Measurements from ENCODE around the gene EMD. TPM values are rescaled to one million over a fixed set of nuclear protein-coding genes. Genes with fewer than 3 reads are reported as not detected.
"Not testable (repeated sequence)": the region's sequence is repeated elsewhere in the genome, so short reads cannot be mapped to it uniquely, and the experiment has no call there.

The EMD gene
- total and polyA plus RNA-seq, 4 donors, result 14.1 to 88.1 (median 52.0) TPM

GRCh38 chrX:154388649-154389048, 9.6 kb downstream of the EMD start:
- no CpG with 5 or more reads among the region's 16 CpGs for WGBS (ENCODE audit: insufficient coverage)
- not testable (repeated sequence) for H3K27ac ChIP-seq (ENCODE audit: low read depth, low read length); DNase-seq (ENCODE audit: low read depth in 4 of 6, low spot score in 6 of 6); H3K4me1 ChIP-seq (ENCODE audit: control insufficient read depth, insufficient read depth, low read length); H3K36me3 ChIP-seq (ENCODE audit: control insufficient read depth, insufficient read depth, low read length); H3K9me3 ChIP-seq (ENCODE audit: control insufficient read depth, insufficient read depth, low read length); H3K4me3 ChIP-seq (ENCODE audit: low read depth, low read length); H3K27me3 ChIP-seq (ENCODE audit: control insufficient read depth, insufficient read depth, low read length)

- H3K27me3 ChIP-seq (ENCODE audit: control insufficient read depth, insufficient read depth, low read length); H3K36me3 ChIP-seq (ENCODE audit: control insufficient read depth, insufficient read depth, low read length); H3K4me1 ChIP-seq (ENCODE audit: control insufficient read depth, insufficient read depth, low read length); H3K4me3 ChIP-seq (ENCODE audit: low read depth, low read length); DNase-seq (ENCODE audit: low read depth in 4 of 6, low spot score in 6 of 6); H3K9me3 ChIP-seq (ENCODE audit: control insufficient read depth, insufficient read depth, low read length); H3K27ac ChIP-seq (ENCODE audit: low read depth, low read length): not testable (repeated sequence)
- WGBS (ENCODE audit: insufficient coverage), result no CpG with 5 or more reads among the region's 121 CpGs
These were observed 11.0 kb downstream of the EMD start for GRCh38 chrX:154389812-154390747.

- H3K27ac ChIP-seq (ENCODE audit: low read depth, low read length); DNase-seq (ENCODE audit: low read depth in 4 of 6, low spot score in 6 of 6); H3K27me3 ChIP-seq (ENCODE audit: control insufficient read depth, insufficient read depth, low read length); H3K9me3 ChIP-seq (ENCODE audit: control insufficient read depth, insufficient read depth, low read length); H3K4me3 ChIP-seq (ENCODE audit: low read depth, low read length): not testable (repeated sequence)
- Histone ChIP-seq H3K36me3 (ENCODE audit: control insufficient read depth, insufficient read depth, low read length) (peaks cover 15% of the 10 kb centered on the region), H3K4me1 (ENCODE audit: control insufficient read depth, insufficient read depth, low read length) (peaks cover 24% of the 10 kb centered on the region)
- 90% methylated on average over 12 of the region's 17 CpGs for WGBS (ENCODE audit: insufficient coverage)
These were observed 17.3 kb downstream of the EMD start for GRCh38 chrX:154396363-154396762.

GRCh38 chrX:154396973-154397887, 18.1 kb downstream of the EMD start:
- peaks cover 24% of the 10 kb centered on the region for H3K4me1 ChIP-seq (ENCODE audit: control insufficient read depth, insufficient read depth, low read length)
- H3K4me3 ChIP-seq (ENCODE audit: low read depth, low read length), result peak overlapping the region; percentile 96
- H3K36me3 ChIP-seq (ENCODE audit: control insufficient read depth, insufficient read depth, low read length), result peaks cover 16% of the 10 kb centered on the region
- no peaks in the 10 kb centered on the region for H3K27me3 ChIP-seq (ENCODE audit: control insufficient read depth, insufficient read depth, low read length)
- WGBS (ENCODE audit: insufficient coverage), result 36% methylated on average over 51 of the region's 53 CpGs
- peak in 2 of 6 donors; percentile 72 to 77 for DNase-seq (ENCODE audit: low read depth in 4 of 6, low spot score in 6 of 6)
- H3K27ac ChIP-seq (ENCODE audit: low read depth, low read length), result peak overlapping the region; percentile 98
- no peaks in the 10 kb centered on the region for H3K9me3 ChIP-seq (ENCODE audit: control insufficient read depth, insufficient read depth, low read length)

- Histone ChIP-seq H3K4me1 (ENCODE audit: control insufficient read depth, insufficient read depth, low read length) (peaks cover 24% of the 10 kb centered on the region), H3K27me3 (ENCODE audit: control insufficient read depth, insufficient read depth, low read length) (no peaks in the 10 kb centered on the region), H3K27ac (ENCODE audit: low read depth, low read length) (peak within 1 kb of the TSS; percentile 98), H3K36me3 (ENCODE audit: control insufficient read depth, insufficient read depth, low read length) (peaks cover 21% of the 10 kb centered on the region), H3K4me3 (ENCODE audit: low read depth, low read length) (peak within 1 kb of the TSS; percentile 96), H3K9me3 (ENCODE audit: control insufficient read depth, insufficient read depth, low read length) (no peaks in the 10 kb centered on the region)
- WGBS (ENCODE audit: insufficient coverage), result 36% methylated on average over 69 of the region's 69 CpGs
- DNase-seq (ENCODE audit: low read depth in 4 of 6, low spot score in 6 of 6), result peak in 4 of 6 donors; percentile 80 to 98 (median 93)
These were observed 19.0 kb downstream of the EMD start, which contains the start of gene RPL10 for GRCh38 chrX:154397888-154398667. Gene RPL10, plus strand, starts transcription at chrX:154398377. Its CDS starts 143 bp downstream, at chrX:154398520.

- Histone ChIP-seq H3K27ac (ENCODE audit: low read depth, low read length) (peak overlapping the region; percentile 98), H3K27me3 (ENCODE audit: control insufficient read depth, insufficient read depth, low read length) (no peaks in the 10 kb centered on the region), H3K4me3 (ENCODE audit: low read depth, low read length) (peak overlapping the region; percentile 96), H3K4me1 (ENCODE audit: control insufficient read depth, insufficient read depth, low read length) (peaks cover 24% of the 10 kb centered on the region), H3K9me3 (ENCODE audit: control insufficient read depth, insufficient read depth, low read length) (no peaks in the 10 kb centered on the region), H3K36me3 (ENCODE audit: control insufficient read depth, insufficient read depth, low read length) (peaks cover 26% of the 10 kb centered on the region)
- DNase-seq (ENCODE audit: low read depth in 4 of 6, low spot score in 6 of 6), result peak in 3 of 6 donors; percentile 66 to 93 (median 92)
- 24% methylated on average over 36 of the region's 49 CpGs for WGBS (ENCODE audit: insufficient coverage)
These were observed 19.8 kb downstream of the EMD start for GRCh38 chrX:154398668-154399526.

GRCh38 chrX:154399527-154400368, 20.7 kb downstream of the EMD start:
- WGBS (ENCODE audit: insufficient coverage), result 53% methylated on average over 3 of the region's 14 CpGs
- H3K27me3 ChIP-seq (ENCODE audit: control insufficient read depth, insufficient read depth, low read length), result no peaks in the 10 kb centered on the region

GRCh38 chrX:154400369-154400817, 21.3 kb downstream of the EMD start:
- H3K4me1 ChIP-seq (ENCODE audit: control insufficient read depth, insufficient read depth, low read length), result peaks cover 24% of the 10 kb centered on the region
- H3K27me3 ChIP-seq (ENCODE audit: control insufficient read depth, insufficient read depth, low read length); H3K27ac ChIP-seq (ENCODE audit: low read depth, low read length); H3K9me3 ChIP-seq (ENCODE audit: control insufficient read depth, insufficient read depth, low read length); H3K4me3 ChIP-seq (ENCODE audit: low read depth, low read length); DNase-seq (ENCODE audit: low read depth in 4 of 6, low spot score in 6 of 6): not testable (repeated sequence)
- 81% methylated on average over 3 of the region's 6 CpGs for WGBS (ENCODE audit: insufficient coverage)
- H3K36me3 ChIP-seq (ENCODE audit: control insufficient read depth, insufficient read depth, low read length), result peaks cover 26% of the 10 kb centered on the region

More at GRCh38 chrX:154399527-154400368, 20.7 kb downstream of the EMD start:
- H3K36me3 ChIP-seq (ENCODE audit: control insufficient read depth, insufficient read depth, low read length), result peaks cover 26% of the 10 kb centered on the region
- H3K4me1 ChIP-seq (ENCODE audit: control insufficient read depth, insufficient read depth, low read length), result peaks cover 24% of the 10 kb centered on the region
- DNase-seq (ENCODE audit: low read depth in 4 of 6, low spot score in 6 of 6), result no peak
- H3K9me3 ChIP-seq (ENCODE audit: control insufficient read depth, insufficient read depth, low read length), result no peaks in the 10 kb centered on the region
- H3K27ac ChIP-seq (ENCODE audit: low read depth, low read length), result peak overlapping the region; percentile 47
- peak overlapping the region; percentile 96 for H3K4me3 ChIP-seq (ENCODE audit: low read depth, low read length)
